Left renal cortex interstitium (tissue), 4 donors: Measurements from ENCODE around the gene EEFSEC. TPM values are rescaled to one million over a fixed set of nuclear protein-coding genes. Genes with fewer than 3 reads are reported as not detected.

Experiments used
- DNase-seq, 4 donors: peaks; one replicate each; pipeline ENCODE4 v3.0.0-alpha.2; 2013; ENCODE audit warnings: low read depth in 4 of 4, low spot score in 2 of 4, missing footprints in 1 of 4
- polyA plus RNA-seq, 4 donors: library from polyadenylated mRNA; unstranded; fragments of 120-200 nt; gene quantifications; one replicate each; pipeline ENCODE4 v1.2.1, GENCODE V29; 2013; ENCODE audit not compliant: insufficient read length in 4 of 4

Gene EEFSEC
- polyA plus RNA-seq, 4 donors = 21.7 to 29.8 (median 25.5) TPM

DNA sequence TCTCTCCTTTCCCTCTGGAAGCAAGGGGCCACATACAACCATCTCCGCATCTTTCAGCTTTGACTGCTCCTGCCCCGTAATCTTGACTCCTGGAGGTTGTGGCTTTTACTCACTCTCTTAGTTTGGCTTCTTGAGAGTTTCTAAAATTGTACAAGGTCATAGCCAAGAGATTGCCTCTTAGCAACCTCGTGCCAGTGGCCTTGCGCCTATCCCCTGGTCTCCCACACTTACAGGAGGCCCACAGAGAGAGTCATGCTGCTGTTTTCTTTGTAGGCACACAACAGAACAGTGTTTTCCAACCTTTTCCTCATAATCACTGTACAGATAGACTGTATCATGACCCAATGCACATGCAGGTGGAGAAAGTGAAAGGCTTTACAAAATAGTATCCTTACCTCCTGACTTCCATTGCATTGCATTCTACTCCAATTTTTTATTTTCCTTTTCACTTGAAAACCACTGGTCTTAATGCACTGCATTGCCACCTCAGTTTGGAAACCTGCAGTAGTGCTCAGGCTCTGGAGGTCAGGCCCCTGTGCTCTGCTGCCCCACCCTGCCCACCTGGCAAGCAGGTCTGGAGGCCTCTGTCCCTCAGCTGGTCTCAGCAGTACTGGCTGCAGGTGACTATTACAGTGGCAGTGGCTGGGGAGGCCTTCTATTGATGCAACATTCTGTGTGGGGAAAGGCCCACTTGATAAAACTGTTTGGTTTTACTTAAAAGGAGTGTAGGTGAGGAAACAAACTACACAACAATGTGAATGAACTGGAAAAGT, 157.2 kb downstream of the EEFSEC start:
- DNase-seq = no peak

GRCh38 chr3:128311441-128311844, 158.2 kb downstream of the EEFSEC start:
- DNase-seq = no peak

- no peak for DNase-seq
These were observed 159.0 kb downstream of the EEFSEC start for GRCh38 chr3:128312271-128312670.

GRCh38 chr3:128313071-128313725, 159.9 kb downstream of the EEFSEC start:
- DNase-seq = no peak

DNA sequence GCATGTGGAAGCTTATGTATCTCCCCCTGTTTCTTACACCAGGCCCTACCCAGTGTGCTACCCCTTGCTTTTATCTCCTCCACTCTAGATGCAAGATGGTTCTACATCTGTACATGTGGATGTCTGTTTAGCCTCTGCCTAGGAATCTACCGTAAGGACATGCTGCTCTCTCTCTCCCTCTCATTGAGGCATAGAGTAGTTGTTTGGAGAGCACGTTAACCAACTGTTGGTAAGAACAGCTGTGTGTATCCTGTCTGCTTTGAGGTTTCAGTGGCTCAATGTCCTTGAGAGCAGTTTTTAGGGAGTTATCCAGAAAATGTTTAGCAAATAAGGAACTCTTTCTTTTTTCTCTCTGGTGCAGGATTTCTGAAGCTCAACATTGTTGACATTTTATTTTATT, 160.7 kb downstream of the EEFSEC start:
- DNase-seq = no peak

GRCh38 chr3:128315313-128315712, 162.0 kb downstream of the EEFSEC start:
- no peak for DNase-seq

GRCh38 chr3:128316481-128316891, 163.2 kb downstream of the EEFSEC start:
- DNase-seq = peak in 1 of 4 donors; percentile 45

DNA sequence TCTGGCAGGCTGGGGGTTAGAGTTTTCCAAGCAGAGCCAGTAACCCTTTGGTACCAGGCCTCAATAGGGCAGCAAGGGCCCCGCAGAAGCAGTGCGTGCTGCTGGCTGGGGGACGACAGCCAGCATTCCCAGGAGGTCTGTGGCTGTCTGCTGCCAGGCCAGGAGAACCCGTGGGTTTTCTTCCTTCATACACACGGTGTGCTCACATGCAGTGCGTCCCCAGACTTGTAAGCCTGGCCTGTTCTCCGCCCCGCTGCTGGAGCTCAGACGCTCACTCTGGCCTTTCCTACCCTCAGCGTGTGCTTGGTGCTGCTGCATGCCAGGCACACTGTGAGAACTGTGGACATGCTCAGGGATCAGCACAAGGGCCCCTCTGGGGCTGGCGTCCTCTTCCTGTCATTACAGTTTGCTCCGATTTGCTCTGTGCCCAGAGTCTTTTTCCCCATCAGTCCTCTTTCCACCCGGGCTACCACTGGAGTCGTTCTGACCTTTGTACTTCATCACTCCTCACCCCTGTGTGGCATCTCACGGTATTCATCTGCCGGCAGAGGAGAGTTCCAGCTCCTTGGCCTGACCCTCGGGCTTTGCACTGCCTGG, 163.9 kb downstream of the EEFSEC start:
- DNase-seq = no peak

- no peak for DNase-seq
These were observed 164.5 kb downstream of the EEFSEC start for GRCh38 chr3:128317698-128318231.

DNA sequence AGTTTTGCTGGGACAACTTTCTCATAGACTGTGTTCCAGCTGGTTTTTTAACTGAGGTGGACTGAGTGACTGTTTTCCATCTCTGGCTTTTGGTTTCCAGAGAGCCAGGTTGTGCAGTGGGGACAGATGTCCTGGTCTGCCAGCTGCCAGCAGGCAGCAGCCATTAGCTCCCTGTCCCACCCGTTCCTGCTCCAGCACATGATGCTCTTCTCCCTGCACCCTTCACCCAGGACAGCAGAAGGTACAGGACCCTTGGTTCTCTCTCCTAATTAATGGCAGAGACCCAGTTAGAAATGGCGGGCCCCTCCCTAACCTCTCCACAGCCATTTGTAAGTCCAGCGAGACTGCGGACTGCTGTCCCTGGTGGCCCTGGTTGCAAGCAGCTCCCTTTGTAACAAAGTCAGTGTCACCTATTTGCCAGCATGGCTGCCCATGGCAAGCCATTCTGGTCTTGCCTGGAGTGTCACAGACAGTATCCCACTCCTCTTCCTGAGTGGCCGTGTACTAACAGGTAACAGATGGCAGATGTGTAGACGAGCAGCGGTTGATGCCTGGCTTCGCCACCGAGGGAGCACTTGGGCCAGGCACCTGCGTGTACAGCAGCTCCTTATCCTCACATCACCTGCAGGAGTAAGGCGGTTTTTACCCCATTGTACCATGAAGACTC, 165.1 kb downstream of the EEFSEC start:
- no peak for DNase-seq

DNA sequence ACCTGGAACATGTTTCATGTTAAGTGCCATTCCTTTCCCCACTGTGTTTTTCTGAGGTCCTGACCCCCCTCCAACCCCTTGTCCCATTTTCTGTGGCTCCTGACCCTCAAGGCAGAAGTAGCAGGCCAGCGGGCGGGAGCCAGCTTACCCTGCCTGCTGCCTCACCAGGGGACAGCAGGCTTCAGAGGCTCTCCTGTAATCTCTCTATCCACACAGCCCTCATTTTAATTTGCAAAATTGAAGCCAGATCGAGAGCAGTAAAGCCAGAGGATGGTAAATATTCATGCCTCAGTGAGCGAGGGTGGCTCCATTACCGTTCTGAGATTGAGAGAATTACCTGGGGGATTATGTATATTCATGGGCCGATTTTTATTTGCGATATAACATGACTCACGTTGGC, 165.8 kb downstream of the EEFSEC start:
- no peak for DNase-seq

DNA sequence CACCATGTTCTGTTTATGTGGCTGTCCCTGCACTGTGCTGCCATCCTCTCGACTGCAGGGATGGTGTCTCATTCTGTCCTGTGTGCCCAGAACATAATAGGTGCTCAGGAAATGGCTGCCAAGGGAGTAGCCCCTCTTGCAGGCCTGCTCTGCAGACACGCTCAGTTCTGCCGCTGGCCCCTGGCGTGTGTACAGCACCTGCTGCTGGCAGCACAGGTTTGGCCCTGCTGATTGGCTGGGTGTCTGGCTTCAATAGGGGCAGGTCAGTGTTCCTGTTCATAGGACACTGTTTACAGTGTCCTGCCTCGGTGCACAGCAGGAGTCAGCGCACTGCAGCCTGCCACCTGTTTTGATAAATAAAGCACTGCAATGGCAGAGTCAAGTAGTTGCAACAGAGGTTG, 166.5 kb downstream of the EEFSEC start:
- DNase-seq = no peak

- no peak for DNase-seq
These were observed 167.5 kb downstream of the EEFSEC start for GRCh38 chr3:128320551-128321340.

DNA sequence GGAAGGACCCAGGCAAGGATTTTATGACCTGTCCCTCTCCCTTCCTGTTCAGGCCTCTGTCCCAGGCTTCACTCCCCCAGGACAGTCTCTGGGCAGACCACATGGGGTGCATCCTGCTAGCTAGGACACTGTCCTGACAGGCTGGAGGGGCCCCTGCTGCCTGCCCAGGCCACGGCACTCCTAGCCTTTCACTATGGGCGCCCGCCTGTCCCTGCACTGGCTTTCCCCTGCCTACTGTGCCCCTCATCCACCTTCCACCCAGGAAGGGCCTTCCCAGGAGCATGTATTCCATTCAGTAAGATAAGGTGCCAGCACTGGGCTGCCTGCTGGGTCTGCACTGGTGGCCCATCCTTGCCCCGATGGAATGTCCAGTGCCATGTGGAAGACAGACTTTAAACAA, 168.1 kb downstream of the EEFSEC start:
- no peak for DNase-seq

GRCh38 chr3:128322030-128323022, 169.0 kb downstream of the EEFSEC start:
- DNase-seq = no peak

DNA sequence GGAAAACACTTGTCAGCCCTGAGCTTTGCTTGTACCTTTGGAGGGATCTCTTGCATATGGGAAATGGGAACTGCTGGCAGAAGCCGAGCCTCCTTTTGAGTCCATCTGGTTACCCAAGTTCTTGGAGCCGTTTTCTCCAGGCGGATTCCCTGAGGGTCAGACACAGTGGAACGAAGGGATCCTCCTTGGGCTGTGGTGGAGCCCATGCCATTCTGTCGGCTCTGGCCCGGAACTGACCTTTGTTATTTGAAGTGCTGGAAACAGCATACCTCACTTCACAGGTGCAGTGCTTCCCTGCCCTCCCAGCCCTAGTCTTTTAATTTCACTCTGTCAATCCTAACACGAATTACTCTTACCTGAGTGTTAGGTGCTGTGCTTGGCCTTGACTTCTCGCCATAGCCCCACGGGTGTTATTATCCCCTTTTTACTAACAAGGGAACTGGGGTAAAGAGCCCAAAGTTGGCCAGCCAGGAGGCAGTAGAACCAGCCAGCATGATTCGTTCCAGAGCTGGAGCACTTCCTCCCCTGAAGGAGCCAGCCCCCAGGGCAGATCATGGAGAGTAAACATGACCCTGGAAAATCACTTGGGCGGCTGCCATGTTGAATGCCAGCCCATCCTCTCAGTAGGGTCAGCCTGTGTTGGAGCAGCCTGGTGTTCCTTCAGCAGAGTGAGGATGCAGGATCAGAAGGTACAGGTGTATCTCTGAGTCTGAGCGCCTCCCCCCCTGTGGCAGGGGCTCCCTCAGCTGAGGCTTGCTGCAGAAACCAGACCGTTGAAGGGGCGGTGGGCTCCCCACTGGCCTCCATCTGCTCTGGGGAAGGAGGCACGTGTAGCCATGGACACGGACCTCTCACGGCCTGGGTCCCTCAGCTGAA, 170.2 kb downstream of the EEFSEC start:
- DNase-seq = no peak

- no peak for DNase-seq
These were observed 171.8 kb downstream of the EEFSEC start for GRCh38 chr3:128324911-128325592.
